Neuronal stem cell (in vitro differentiated cells): ENCODE results near the gene SOWAHD.

Experiments
- DNase-seq: peaks from one replicate; pipeline ENCODE4 v3.0.0-alpha.2; 2013; ENCODE audit warnings: low spot score
- H2AFZ ChIP-seq: one replicate; pipeline ENCODE4 v1.6.1; 2013; ENCODE audit warnings: mild to moderate bottlenecking, low read length, inconsistent platforms
- H2AK5ac ChIP-seq: 2 replicates; pipeline ENCODE4 v1.6.1; 2013; ENCODE audit warnings: low read depth, mild to moderate bottlenecking, inconsistent platforms, low read length, moderate library complexity, mixed read lengths
- H2BK120ac ChIP-seq: 2 replicates; pipeline ENCODE4 v1.6.1; 2013; ENCODE audit warnings: low read depth, mild to moderate bottlenecking, inconsistent platforms, low read length, moderate library complexity, mixed read lengths
- H2BK12ac ChIP-seq: one replicate; pipeline ENCODE4 v1.6.1; 2013; ENCODE audit warnings: low read length, inconsistent platforms
- H2BK15ac ChIP-seq: 2 replicates; pipeline ENCODE4 v1.6.1; 2013; ENCODE audit warnings: mild to moderate bottlenecking, low read length, inconsistent platforms, mixed read lengths
- H2BK5ac ChIP-seq: one replicate; pipeline ENCODE4 v1.6.1; 2013; ENCODE audit warnings: inconsistent platforms, mild to moderate bottlenecking, low read length, moderate library complexity
- H3K14ac ChIP-seq: one replicate; pipeline ENCODE4 v1.6.1; 2013; ENCODE audit warnings: low read length, inconsistent platforms
- H3K18ac ChIP-seq: 2 replicates; pipeline ENCODE4 v1.6.1; 2013; ENCODE audit warnings: low read length, inconsistent platforms
- H3K23ac ChIP-seq: 2 replicates; pipeline ENCODE4 v1.6.1; 2013; ENCODE audit warnings: low read depth, mild to moderate bottlenecking, mixed read lengths, low read length, inconsistent platforms; ENCODE audit not compliant: poor library complexity
- H3K27ac ChIP-seq: replicated peaks from 3 replicates; pipeline ENCODE4 v1.5.1; 2013; ENCODE audit warnings: low read length, inconsistent platforms
- H3K27me3 ChIP-seq, 3 experiments: 2 replicates each; pipeline ENCODE4 v1.6.1; 2013; ENCODE audit warnings: low read length in 3 of 3, mild to moderate bottlenecking in 2 of 3, inconsistent platforms in 1 of 3, low read depth in 1 of 3, mixed read lengths in 1 of 3, moderate library complexity in 1 of 3; ENCODE audit not compliant: control insufficient read depth in 3 of 3, insufficient read depth in 3 of 3
- H3K36me3 ChIP-seq, 2 donors: replicated peaks in 1 of 2; 2 replicates each; pipeline ENCODE4 v1.6.1; 2013; ENCODE audit warnings: low read length in 2 of 2; ENCODE audit not compliant: control insufficient read depth in 2 of 2, insufficient read depth in 2 of 2
- H3K4ac ChIP-seq: 2 replicates; pipeline ENCODE4 v1.6.1; 2013; ENCODE audit warnings: inconsistent platforms, mild to moderate bottlenecking, low read length, moderate library complexity
- H3K4me1 ChIP-seq, 2 donors: 1 replicate in 1 of 2; 2 replicates in 1 of 2; pipeline ENCODE4 v1.6.1; 2013; ENCODE audit warnings: low read length in 2 of 2, low read depth in 1 of 2; ENCODE audit not compliant: control insufficient read depth in 2 of 2, insufficient read depth in 1 of 2
- H3K4me2 ChIP-seq: one replicate; pipeline ENCODE4 v1.6.1; 2013; ENCODE audit warnings: mild to moderate bottlenecking, low read length, inconsistent platforms; ENCODE audit not compliant: insufficient read depth, poor library complexity, severe bottlenecking
- H3K4me3 ChIP-seq, 2 donors: 2 replicates each; pipeline ENCODE4 v1.5.1; 2013; ENCODE audit warnings: low read length in 2 of 2, mild to moderate bottlenecking in 2 of 2, inconsistent platforms in 1 of 2, moderate library complexity in 1 of 2
- H3K79me1 ChIP-seq: one replicate; pipeline ENCODE4 v1.6.1; 2013; ENCODE audit warnings: low read depth, mild to moderate bottlenecking, inconsistent platforms, low read length, moderate library complexity
- H3K9ac ChIP-seq: one replicate; pipeline ENCODE4 v1.6.1; 2013; ENCODE audit warnings: mild to moderate bottlenecking, low read depth, low read length, inconsistent platforms; ENCODE audit not compliant: poor library complexity
- H3K9me3 ChIP-seq, 2 donors: replicated peaks in 1 of 2; 2 replicates each; pipeline versions ENCODE3 to v1.6.1; 2013; ENCODE audit warnings: low read length in 2 of 2, mild to moderate bottlenecking in 2 of 2, inconsistent platforms in 1 of 2, low read depth in 1 of 2, mixed read lengths in 1 of 2, moderate library complexity in 1 of 2; ENCODE audit not compliant: control insufficient read depth in 2 of 2, insufficient read depth in 1 of 2
- H4K8ac ChIP-seq: one replicate; pipeline ENCODE4 v1.6.1; 2013; ENCODE audit warnings: low read depth, mild to moderate bottlenecking, inconsistent platforms, low read length, moderate library complexity
- H4K91ac ChIP-seq: one replicate; pipeline ENCODE4 v1.6.1; 2013; ENCODE audit warnings: low read length, low read depth, mild to moderate bottlenecking, inconsistent platforms; ENCODE audit not compliant: poor library complexity
- WGBS, 2 donors: extraction: QIAGEN DNeasy Blood & Tissue Kit; methylation state at CpG; one replicate each; pipeline ENCODE4 v1.1.7; 2013; ENCODE audit warnings: missing lambda C conversion rate in 2 of 2, mixed read lengths in 1 of 2; ENCODE audit not compliant: insufficient read length in 2 of 2, insufficient replicate concordance in 1 of 2; ENCODE audit errors: extremely low coverage in 2 of 2; 5-methylcytosine and 5-hydroxymethylcytosine counted together

Gene SOWAHD

GRCh38 chrX:119790977-119791436, 32.6 kb downstream of the SOWAHD start:
- peak overlapping the region; percentile 96 for H3K27ac ChIP-seq
- no peak overlapping the region for H2BK120ac ChIP-seq
- H3K27me3 ChIP-seq, result no peaks in the 10 kb centered on the region
- peak overlapping the region; percentile 83 for H3K9ac ChIP-seq
- H3K4me3 ChIP-seq, result peak overlapping the region; percentile 74 to 91
- H2BK12ac ChIP-seq, result no peak overlapping the region
- no peak overlapping the region for H2BK5ac ChIP-seq
- H2BK15ac ChIP-seq, result no peak overlapping the region
- H2AFZ ChIP-seq, result peak overlapping the region; percentile 49
- no peak overlapping the region for H3K14ac ChIP-seq
- H3K18ac ChIP-seq, result peak overlapping the region; percentile 80
- no peak overlapping the region for H3K4ac ChIP-seq
- no peak overlapping the region for H4K91ac ChIP-seq
- peaks cover 4 to 42% of the 10 kb centered on the region in 2 donors for H3K36me3 ChIP-seq
- H3K79me1 ChIP-seq, result no peaks in the 10 kb centered on the region
- no peak overlapping the region for H3K23ac ChIP-seq
- WGBS, 2 donors, result no CpG with 5 or more reads among the region's 31 CpGs
- H4K8ac ChIP-seq, result no peak overlapping the region
- H3K4me2 ChIP-seq, result peak overlapping the region; percentile 12
- no peak for DNase-seq
- peak overlapping the region; percentile 79 for H2AK5ac ChIP-seq
- H3K4me1 ChIP-seq, result peaks cover 2% of the 10 kb centered on the region in 2 donors
- no peaks in the 10 kb centered on the region for H3K9me3 ChIP-seq

- H4K91ac ChIP-seq, result no peak within 1 kb of the TSS
- peak within 1 kb of the TSS; percentile 80 for H3K18ac ChIP-seq
- no peaks in the 10 kb centered on the region for H3K9me3 ChIP-seq
- no peak within 1 kb of the TSS for H4K8ac ChIP-seq
- H3K4me3 ChIP-seq, result peak within 1 kb of the TSS; percentile 74 to 91
- H2BK5ac ChIP-seq, result no peak within 1 kb of the TSS
- H3K9ac ChIP-seq, result peak within 1 kb of the TSS; percentile 83
- H2BK15ac ChIP-seq, result no peak within 1 kb of the TSS
- H3K14ac ChIP-seq, result no peak within 1 kb of the TSS
- DNase-seq, result peak; percentile 73
- peak within 1 kb of the TSS; percentile 43 for H3K23ac ChIP-seq
- no peak within 1 kb of the TSS for H2BK120ac ChIP-seq
- H2AFZ ChIP-seq, result peak within 1 kb of the TSS; percentile 87
- no peak within 1 kb of the TSS for H2BK12ac ChIP-seq
- WGBS, 2 donors, result no CpG with 5 or more reads among the region's 58 CpGs
- no peak within 1 kb of the TSS for H3K4ac ChIP-seq
- peaks cover 4 to 37% of the 10 kb centered on the region in 2 donors for H3K36me3 ChIP-seq
- H3K79me1 ChIP-seq, result no peaks in the 10 kb centered on the region
- H3K4me1 ChIP-seq, result peaks cover 2% of the 10 kb centered on the region in 2 donors
- H3K27ac ChIP-seq, result peak within 1 kb of the TSS; percentile 96
- H3K27me3 ChIP-seq, result no peaks in the 10 kb centered on the region
- H3K4me2 ChIP-seq, result peak within 1 kb of the TSS; percentile 48
- H2AK5ac ChIP-seq, result peak within 1 kb of the TSS; percentile 79
Measured at GRCh38 chrX:119791437-119792231, 33.2 kb downstream of the SOWAHD start, which contains the start of gene RPL39. Gene RPL39, minus strand, starts transcription at chrX:119791630. Its CDS starts 54 bp downstream, at chrX:119791576.

GRCh38 chrX:119801253-119802221, 43.1 kb downstream of the SOWAHD start:
- Histone ChIP-seq H4K8ac (no peak overlapping the region), H3K4me1 (no peaks in the 10 kb centered on the region), H3K4me3 (no peak overlapping the region), H2AFZ (no peak overlapping the region), H3K36me3 (no peaks in the 10 kb centered on the region), H2BK120ac (no peak overlapping the region), H2BK12ac (no peak overlapping the region), H3K79me1 (no peaks in the 10 kb centered on the region), H3K27ac (no peak overlapping the region), H2BK15ac (no peak overlapping the region), H2BK5ac (no peak overlapping the region), H3K23ac (no peak overlapping the region), H3K14ac (no peak overlapping the region), H3K27me3 (no peaks in the 10 kb centered on the region), H3K9ac (no peak overlapping the region), H3K18ac (no peak overlapping the region), H3K9me3 (no peaks in the 10 kb centered on the region), H2AK5ac (no peak overlapping the region), H4K91ac (no peak overlapping the region), H3K4me2 (no peak overlapping the region), H3K4ac (no peak overlapping the region)
- WGBS, 2 donors, result no CpG with 5 or more reads among the region's 2 CpGs
- DNase-seq, result no peak
